Activated CD4-positive, alpha-beta T cell treated with anti-CD3 and anti-CD28 coated beads, Interleukin-2, amount 50 U/mL, for 16 hours (primary cell): Measurements from ENCODE around the gene CENPF.
"Not testable (repeated sequence)": the region's sequence is repeated elsewhere in the genome, so short reads cannot be mapped to it uniquely, and the experiment has no call there.

Experiments used
- DNase-seq: peaks from one replicate; pipeline ENCODE4 v3.0.0-alpha.2; 2020

The CENPF gene

DNA sequence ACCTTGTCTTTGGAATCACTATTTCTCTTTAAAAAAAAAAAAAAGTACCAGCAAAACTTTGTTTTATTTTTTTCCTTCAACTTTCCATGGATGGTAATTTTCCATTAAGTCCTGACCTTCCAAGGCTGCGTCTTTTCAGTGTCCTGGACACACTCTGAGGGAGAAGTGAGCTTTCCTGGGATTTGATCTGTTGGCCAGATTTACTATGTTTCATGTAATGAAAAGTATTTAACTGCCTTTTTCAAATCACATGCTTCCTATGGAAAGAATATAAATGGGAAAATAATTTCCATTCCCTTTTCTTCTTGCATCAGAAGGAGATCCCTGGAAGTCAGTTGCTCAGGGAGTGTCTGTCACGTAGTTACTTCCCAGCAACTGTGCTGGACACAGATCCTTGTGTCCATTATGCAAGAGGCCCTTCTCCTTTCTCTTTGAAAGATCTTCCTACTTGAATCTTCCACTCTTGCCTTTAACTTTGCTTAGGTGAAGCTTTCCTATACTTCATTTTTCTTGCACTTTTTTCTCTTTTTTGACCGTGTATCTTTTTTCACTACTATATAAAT is 59.3 kb downstream of the CENPF start:
- DNase-seq = no peak

- no peak for DNase-seq
These were observed 61.8 kb downstream of the CENPF start for GRCh38 chr1:214664651-214665433.

- DNase-seq = no peak
These were observed 62.7 kb downstream of the CENPF start for GRCh38 chr1:214665606-214666110.

- DNase-seq = no peak
These were observed 63.7 kb downstream of the CENPF start for GRCh38 chr1:214666674-214667073.

- no peak for DNase-seq
These were observed 67.1 kb downstream of the CENPF start for GRCh38 chr1:214670098-214670497.

DNA sequence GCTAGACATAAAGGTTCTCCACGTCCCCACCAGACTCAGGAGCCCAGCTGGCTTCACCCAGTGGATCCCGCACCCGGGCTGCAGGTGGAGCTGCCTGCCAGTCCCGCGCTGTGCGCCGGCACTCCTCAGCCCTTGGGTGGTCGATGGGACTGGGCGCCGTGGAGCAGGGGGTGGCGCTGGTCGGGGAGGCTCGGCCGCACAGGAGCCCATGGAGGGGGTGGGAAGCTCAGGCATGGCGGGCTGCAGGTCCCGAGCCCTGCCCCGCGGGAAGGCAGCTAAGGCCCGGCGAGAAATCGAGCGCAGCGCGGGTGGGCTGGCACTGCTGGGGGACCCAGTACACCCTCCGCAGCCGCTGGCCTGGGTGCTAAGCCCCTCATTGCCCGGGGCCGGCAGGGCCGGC is 70.0 kb downstream of the CENPF start:
- DNase-seq = not testable (repeated sequence)

DNA sequence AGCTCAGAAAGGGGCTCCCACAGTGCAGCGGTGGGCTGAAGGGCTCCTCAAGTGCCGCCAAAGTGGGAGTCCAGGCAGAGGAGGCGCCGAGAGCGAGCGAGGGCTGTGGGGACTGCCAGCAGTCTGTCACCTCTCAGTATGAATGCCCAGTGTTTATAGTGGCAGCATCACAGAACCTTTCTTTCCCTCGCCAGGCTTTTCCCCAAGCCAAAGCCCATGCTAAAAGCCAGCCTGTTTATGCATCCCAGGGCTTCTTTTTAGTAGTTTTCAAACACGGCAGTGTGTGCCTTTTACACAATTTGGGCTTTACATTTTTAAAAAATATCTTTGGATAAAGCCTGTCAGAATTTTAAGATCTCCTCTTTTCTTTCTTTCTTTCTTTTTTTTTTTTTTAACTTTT is 70.6 kb downstream of the CENPF start:
- DNase-seq = no peak

DNA sequence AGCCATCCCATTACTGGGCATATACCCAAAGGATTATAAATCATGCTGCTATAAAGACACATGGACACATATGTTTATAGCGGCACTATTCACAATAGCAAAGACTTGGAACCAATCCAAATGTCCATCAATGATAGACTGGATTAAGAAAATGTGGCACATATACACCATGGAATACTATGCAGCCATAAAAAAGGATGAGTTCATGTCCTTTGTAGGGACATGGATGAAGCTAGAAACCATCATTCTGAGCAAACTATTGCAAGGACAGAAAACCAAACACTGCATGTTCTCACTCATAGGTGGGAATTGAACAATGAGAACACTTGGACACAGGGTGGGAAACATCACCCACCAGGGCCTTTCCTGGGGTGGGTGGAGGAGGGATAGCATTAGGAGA is 72.5 kb downstream of the CENPF start:
- not testable (repeated sequence) for DNase-seq

- no peak for DNase-seq
These were observed 73.8 kb downstream of the CENPF start for GRCh38 chr1:214676747-214677146.

DNA sequence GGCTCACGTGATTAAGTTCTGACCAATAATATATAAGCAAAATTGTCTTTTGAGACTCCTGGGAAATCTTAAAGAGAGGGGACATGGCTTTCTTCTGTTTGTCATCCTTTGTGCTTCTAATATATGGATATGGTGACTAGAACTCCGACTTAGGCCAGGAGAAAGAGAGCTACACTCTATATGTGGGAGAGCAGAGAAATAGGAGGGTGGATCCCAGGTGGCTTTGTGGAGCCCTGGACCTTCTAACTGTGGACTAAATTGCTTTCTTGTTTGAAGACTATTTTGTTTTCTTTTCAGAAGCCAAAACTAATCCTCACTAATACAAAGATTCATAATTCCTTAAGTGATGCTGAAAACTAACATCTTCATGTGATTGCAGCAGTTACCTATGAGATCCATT is 75.0 kb downstream of the CENPF start:
- no peak for DNase-seq

DNA sequence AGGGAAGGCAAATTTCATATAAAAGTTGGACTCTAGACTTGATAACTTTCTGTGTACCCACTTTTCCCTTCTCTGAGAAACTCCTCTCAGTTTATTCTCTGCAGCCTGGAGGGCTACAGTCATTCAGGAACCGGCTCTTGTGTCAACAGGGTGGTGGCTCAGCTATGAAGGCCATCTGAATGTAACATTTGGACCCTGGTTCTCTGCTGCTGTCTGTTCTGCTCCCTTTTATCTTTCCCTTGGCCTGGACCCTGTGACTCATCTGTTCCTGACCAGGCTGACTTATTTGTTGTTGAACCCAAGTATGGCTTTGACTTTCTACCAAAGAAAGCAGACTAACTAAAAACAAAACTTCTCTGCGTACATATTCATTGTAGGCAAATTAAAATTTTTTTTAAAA is 75.4 kb downstream of the CENPF start:
- DNase-seq = peak; percentile 5

GRCh38 chr1:214683621-214684020 is 80.6 kb downstream of the CENPF start:
- no peak for DNase-seq

- DNase-seq = no peak
These were observed 82.9 kb downstream of the CENPF start for GRCh38 chr1:214685906-214686305.

DNA sequence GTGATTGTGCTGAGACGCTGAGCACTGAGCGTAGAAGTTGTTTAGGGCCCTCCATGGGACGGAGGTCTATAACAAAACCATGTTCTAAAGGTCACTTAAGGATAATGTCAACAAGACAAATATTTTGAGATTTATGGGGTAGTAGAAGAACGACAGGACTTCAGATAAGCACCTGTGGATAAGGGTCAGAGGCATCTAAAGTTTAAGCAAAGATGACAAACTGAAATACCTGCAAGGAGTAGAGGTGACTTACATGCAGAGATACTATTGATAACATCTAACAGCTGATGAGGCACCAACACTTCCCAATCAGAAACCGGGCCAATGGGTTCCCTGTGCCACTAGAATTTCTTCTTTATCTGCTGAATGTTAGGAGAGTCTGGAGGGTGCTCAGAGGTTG is 83.5 kb downstream of the CENPF start:
- no peak for DNase-seq

DNA sequence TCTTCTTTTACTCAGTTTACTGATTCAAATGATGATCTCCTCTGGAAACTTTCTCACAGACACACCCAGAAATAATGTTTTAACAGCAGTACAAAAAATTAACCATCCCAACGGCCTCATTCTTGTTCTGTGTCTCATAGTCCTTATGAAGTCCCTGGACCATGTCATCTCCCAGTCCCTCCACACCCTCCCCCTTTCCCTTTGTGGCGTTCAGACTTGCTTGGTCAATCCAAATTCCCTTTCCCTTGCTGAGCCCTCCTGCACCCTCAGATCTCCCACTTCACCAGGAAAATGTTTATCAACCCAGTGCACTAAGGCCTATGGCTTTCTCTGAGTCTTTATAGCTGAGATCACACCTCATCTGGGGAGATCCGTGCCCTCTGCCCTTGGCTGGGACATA is 85.9 kb downstream of the CENPF start:
- no peak for DNase-seq

- no peak for DNase-seq
These were observed 91.8 kb downstream of the CENPF start for GRCh38 chr1:214694769-214695168.

- DNase-seq = no peak
These were observed 95.6 kb downstream of the CENPF start for GRCh38 chr1:214698559-214698958.

- no peak for DNase-seq
These were observed 97.4 kb downstream of the CENPF start for GRCh38 chr1:214700437-214700836.

DNA sequence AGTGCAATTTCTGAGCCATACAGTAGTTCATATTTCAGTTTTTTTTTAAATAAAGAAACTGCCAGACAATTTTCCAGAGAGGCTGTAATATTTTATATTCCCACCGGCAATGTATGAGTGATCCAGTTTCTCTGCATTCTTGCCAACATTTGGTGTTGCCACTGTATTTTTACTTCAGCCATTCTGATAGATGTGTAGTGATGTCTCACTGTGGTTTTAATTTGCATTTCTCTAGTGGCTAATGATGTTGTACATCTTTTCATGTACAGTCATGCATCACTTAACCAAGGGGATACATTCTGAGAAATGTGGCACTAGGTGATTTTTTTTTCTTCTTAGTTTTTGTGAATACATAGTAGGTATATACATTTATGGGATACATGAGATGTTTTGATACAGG is 99.6 kb downstream of the CENPF start:
- no peak for DNase-seq

- DNase-seq = no peak
These were observed 104.5 kb downstream of the CENPF start for GRCh38 chr1:214707306-214708087.

DNA sequence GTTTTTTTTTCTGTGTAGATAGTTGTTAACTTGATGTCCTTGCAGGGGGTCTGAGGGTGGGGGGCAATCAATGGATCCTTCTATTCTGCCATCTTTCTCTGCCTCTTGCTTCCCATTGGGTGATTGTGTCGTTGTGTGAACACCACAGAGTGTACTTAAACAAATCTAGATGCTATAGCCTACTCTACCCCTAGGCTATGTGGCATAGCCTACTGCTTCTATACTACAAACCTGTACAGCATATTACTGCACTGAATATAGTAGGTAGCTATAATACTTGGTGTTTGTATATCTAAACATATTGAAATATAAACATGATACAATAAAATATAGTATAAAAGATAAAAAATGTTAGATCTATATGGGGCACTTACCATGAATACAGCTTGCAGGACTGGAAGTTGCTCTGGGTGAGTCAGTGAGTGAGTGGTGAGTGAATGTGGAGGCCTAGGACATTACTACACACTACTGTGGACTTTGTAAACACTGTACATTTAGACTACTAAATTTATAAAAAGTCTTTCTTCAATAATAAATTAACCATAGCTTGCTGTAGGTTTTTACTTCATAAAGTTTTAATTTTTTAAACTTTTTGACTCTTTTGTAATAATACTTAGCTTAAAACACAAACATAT is 105.4 kb downstream of the CENPF start:
- DNase-seq = no peak

DNA sequence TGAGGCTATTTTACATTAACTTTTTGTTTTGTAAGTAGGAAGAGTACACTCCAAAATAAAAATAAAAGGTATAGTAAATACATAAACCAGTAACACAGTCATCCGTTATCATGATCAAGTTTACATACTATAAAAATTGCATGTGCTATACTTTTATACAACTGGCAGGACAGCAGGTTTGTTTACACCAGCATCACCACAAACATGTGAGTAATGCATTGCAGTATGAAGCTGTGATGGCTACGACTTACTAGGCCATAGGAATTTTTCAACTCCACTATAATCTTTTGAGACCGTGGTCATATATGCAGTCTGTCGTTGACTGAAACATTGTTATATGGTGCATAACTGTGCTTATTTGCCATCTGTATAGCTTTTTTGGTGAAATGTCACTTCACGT is 106.2 kb downstream of the CENPF start:
- no peak for DNase-seq

GRCh38 chr1:214712737-214713136 is 109.7 kb downstream of the CENPF start:
- no peak for DNase-seq
